HepG2 (cell line): Measurements from ENCODE around the gene RPS6KC1. TPM values are rescaled to one million over a fixed set of nuclear protein-coding genes. Genes with fewer than 3 reads are reported as not detected.

Experiments
- ATAC-seq: fragments of 200-7000 bp; cut with Tn5 transposase; 3 replicates; pipeline ENCODE4 v1.9.1; 2020; ENCODE audit warnings: mild to moderate bottlenecking, moderate library complexity
- BruUV-seq: library from RNA; stranded (reverse); fragments of 400-500 nt; replicated peaks from 2 replicates; lab custom pipeline; 2021; lab: Mats Ljungman, UMichigan
- CTCF ChIA-PET: fragments of 300-600 bp; formaldehyde crosslinking; extraction: SDS; loops from one replicate; lab custom pipeline; 2021; ENCODE audit warnings: low total read pairs, inconsistent platforms, low intra/inter-chr PET ratio; lab: Yijun Ruan, JAX
- POLR2A ChIA-PET: fragments of 350-600 bp; sonication (Branson Sonifier 250); formaldehyde crosslinking; loops from one replicate; lab custom pipeline; 2020; ENCODE audit warnings: antibody characterized with exemption, inconsistent platforms; lab: Yijun Ruan, JAX
- DNase-seq: peaks from one replicate; pipeline ENCODE4 v3.0.0-alpha.2; 2015; ENCODE audit warnings: low spot score
- FAIRE-seq: peaks from 3 replicates; lab custom pipeline; 2011; peaks lifted over from hg19 to GRCh38; lab: Jason Lieb, UNC
- H2AFZ ChIP-seq: one replicate; pipeline ENCODE4 v1.6.1; 2011; ENCODE audit warnings: low read length, inconsistent platforms
- H3K27ac ChIP-seq: fragments of 300-600 bp; 3 replicates; pipeline ENCODE4 v1.8.0; 2011; ENCODE audit warnings: mixed run types, mild to moderate bottlenecking, mixed read lengths, low read length, inconsistent platforms; ENCODE audit not compliant: insufficient read depth; ENCODE audit errors: extremely low read length
- H3K27me3 ChIP-seq, 2 experiments: fragments of 200-600 bp in 1 of 2; 2 replicates in 1 of 2; 3 replicates in 1 of 2; pipeline versions ENCODE4 v1.6.0 to v1.8.0; 2011; ENCODE audit warnings: low read length in 2 of 2, mild to moderate bottlenecking in 2 of 2, moderate library complexity in 2 of 2, inconsistent platforms in 1 of 2; ENCODE audit not compliant: insufficient read depth in 2 of 2, control insufficient read depth in 1 of 2
- H3K36me3 ChIP-seq, 2 experiments: fragments of 200-600 bp in 1 of 2; replicated peaks in 1 of 2; 2 replicates in 1 of 2; 3 replicates in 1 of 2; pipeline versions ENCODE4 v1.5.1 to v1.8.0; 2011; ENCODE audit warnings: low read length in 2 of 2, inconsistent platforms in 1 of 2; ENCODE audit not compliant: insufficient read depth in 2 of 2, control insufficient read depth in 1 of 2
- H3K4me1 ChIP-seq: 2 replicates; pipeline ENCODE4 v1.5.1; 2012; ENCODE audit warnings: low read length, inconsistent platforms; ENCODE audit not compliant: insufficient read depth
- H3K4me2 ChIP-seq: 2 replicates; pipeline ENCODE4 v1.6.0; 2011; ENCODE audit warnings: low read depth, low read length, inconsistent platforms
- H3K4me3 ChIP-seq, 3 experiments: fragments of 200-600 bp in 1 of 3; sonication (generic), shearing (Covaris generic) in 1 of 3; replicated peaks in 1 of 3; 2 replicates each; pipeline ENCODE4 v1.5.1; 2011 to 2016; ENCODE audit warnings: low read length in 3 of 3, inconsistent platforms in 2 of 3, low read depth in 2 of 3, mild to moderate bottlenecking in 2 of 3, control low read depth in 1 of 3, mixed read lengths in 1 of 3; ENCODE audit not compliant: insufficient read depth in 1 of 3
- H3K79me2 ChIP-seq: one replicate; pipeline ENCODE4 v1.6.1; 2011; ENCODE audit warnings: low read length, inconsistent platforms; ENCODE audit not compliant: insufficient read depth
- H3K9ac ChIP-seq: 2 replicates; pipeline ENCODE4 v1.6.0; 2011; ENCODE audit warnings: mild to moderate bottlenecking, low read depth, low read length, inconsistent platforms; ENCODE audit not compliant: insufficient read depth
- H3K9me3 ChIP-seq: 2 replicates; pipeline ENCODE4 v1.5.1; 2012; ENCODE audit warnings: mild to moderate bottlenecking, low read length
- H4K20me1 ChIP-seq: 2 replicates; pipeline ENCODE4 v1.6.0; 2011; ENCODE audit warnings: inconsistent platforms, mild to moderate bottlenecking, low read length, moderate library complexity; ENCODE audit not compliant: insufficient read depth
- ATF7 ChIP-seq, 2 experiments: fragments of 450-650 bp in 1 of 2; sonication (generic) in 1 of 2; formaldehyde crosslinking in 1 of 2; IDR thresholded peaks; 2 replicates each; pipeline versions ENCODE4 v1.4.0 to v1.6.1; 2016 to 2020; ENCODE audit warnings: antibody characterized with exemption in 1 of 2, mild to moderate bottlenecking in 1 of 2, missing genetic modification reagents in 1 of 2
- CREB1 ChIP-seq, 2 experiments: fragments of 450-650 bp in 1 of 2; IDR thresholded peaks; 2 replicates each; pipeline ENCODE4 v1.6.1; 2016 to 2017; ENCODE audit warnings: control low read depth in 1 of 2, mild to moderate bottlenecking in 1 of 2, missing compliant biosample characterization in 1 of 2, missing genetic modification characterization in 1 of 2
- FOXP1 ChIP-seq, 2 experiments: fragments of 450-650 bp in 1 of 2; IDR thresholded peaks; 2 replicates each; pipeline ENCODE4 v1.6.1; 2017 to 2018; ENCODE audit warnings: antibody characterized with exemption in 1 of 2
- MXD3 ChIP-seq: IDR thresholded peaks from 2 replicates; pipeline ENCODE4 v1.6.1; 2016; ENCODE audit warnings: mild to moderate bottlenecking, missing biosample characterization, missing genetic modification reagents
- SOX5 ChIP-seq: IDR thresholded peaks from 2 replicates; pipeline ENCODE4 v1.6.1; 2016; ENCODE audit warnings: borderline replicate concordance
- SP1 ChIP-seq, 2 experiments: fragments of 450-650 bp in 1 of 2; sonication (generic) in 1 of 2; formaldehyde crosslinking in 1 of 2; IDR thresholded peaks; 2 replicates each; pipeline versions ENCODE4 v1.4.0 to v1.6.1; 2016 to 2020; ENCODE audit warnings: missing genetic modification reagents in 1 of 2
- TEAD3 ChIP-seq: optimal IDR thresholded peaks from 2 replicates; pipeline ENCODE3; 2016; ENCODE audit warnings: borderline replicate concordance
- ZNF136 ChIP-seq: sonication (generic); formaldehyde crosslinking; IDR thresholded peaks from 2 replicates; pipeline ENCODE4 v1.8.1; 2022; ENCODE audit warnings: low read depth, mild to moderate bottlenecking, moderate library complexity, missing genetic modification reagents
- ZNF569 ChIP-seq: sonication (generic); formaldehyde crosslinking; IDR thresholded peaks from 2 replicates; pipeline ENCODE4 v1.5.0; 2020; ENCODE audit warnings: mild to moderate bottlenecking, missing genetic modification reagents, moderate library complexity, borderline replicate concordance
- ZNF772 ChIP-seq: sonication (generic); formaldehyde crosslinking; IDR thresholded peaks from 2 replicates; pipeline ENCODE4 v1.5.0; 2020; ENCODE audit warnings: mild to moderate bottlenecking, missing genetic modification reagents
- WGBS: methylation state at CpG from one replicate; pipeline ENCODE4 v1.1.6; 2017; ENCODE audit warnings: low lambda C conversion rate; 5-methylcytosine and 5-hydroxymethylcytosine counted together
- in situ Hi-C: cut with HindIII; loops from 2 replicates; pipeline ENCODE4 v1.10.0; 2017; ENCODE audit warnings: low pct_unique_long_range_greater_than_20kb; ENCODE audit not compliant: extremely low pct_ligation_motif_present
- intact Hi-C: fragments of 100-400 bp; cut with micrococcal nuclease; formaldehyde crosslinking; loops from one replicate; pipeline ENCODE4 v1.10.0; 2022; ENCODE audit not compliant: unreplicated experiment
- polyA plus RNA-seq, 8 experiments: library from polyadenylated mRNA; depleted of rRNA in 3 of 8; stranded (reverse) in 7 of 8; unstranded in 1 of 8; fragments of >200 nt; fragmentation: Illumina TruSeq in 4 of 8; extraction: Trizol in 4 of 8; gene quantifications; 2 replicates each; pipeline versions ENCODE4 v1.2.1 to v1.2.3, GENCODE V29; 2011 to 2016; ENCODE audit warnings: low read depth in 4 of 8, missing spikeins in 1 of 8, mixed read lengths in 1 of 8; ENCODE audit not compliant: insufficient read depth in 1 of 8
- total RNA-seq, 5 experiments: library from RNA; depleted of rRNA; stranded (reverse); fragments of >200 nt; fragmentation: Illumina TruSeq; extraction: Trizol; gene quantifications; 2 replicates each; pipeline ENCODE4 v1.2.3, GENCODE V29; 2016; ENCODE audit warnings: low read depth in 1 of 5

RPS6KC1 gene
- total and polyA plus RNA-seq, 2 of the 13 experiments (the other 11 are each of a cell fraction or from before 2014, with no cell fraction given), result 11.0 to 25.2 TPM

- ATAC-seq (no peak), FAIRE-seq (no peak), DNase-seq (no peak)
- H3K79me2 ChIP-seq, result no peaks in the 10 kb centered on the region
- intact Hi-C loops (no loop called here), in situ Hi-C loops (no loop called here)
- TF ChIP-seq CREB1 (IDR thresholded peaks at IDR 0.05) (peak; percentile 68), CREB1 (CRISPR knock-in tag; IDR thresholded peaks at IDR 0.05) (no peak), SP1 (IDR thresholded peaks at IDR 0.05) (no peak), SP1 (CRISPR knock-in tag; IDR thresholded peaks at IDR 0.05) (no peak), ATF7 (IDR thresholded peaks at IDR 0.05) (peak; percentile 97), ATF7 (CRISPR knock-in tag; IDR thresholded peaks at IDR 0.05) (no peak)
- H3K9me3 ChIP-seq, result no peaks in the 10 kb centered on the region
- H3K4me3 ChIP-seq, result no peak overlapping the region
- no peaks in the 10 kb centered on the region for H4K20me1 ChIP-seq
- H3K36me3 ChIP-seq, result peaks cover 5 to 24% of the 10 kb centered on the region in 2 experiments
- no peak overlapping the region for H3K27ac ChIP-seq
- no peaks in the 10 kb centered on the region for H3K27me3 ChIP-seq
- BruUV-seq, result no TSS peak
- H3K4me1 ChIP-seq, result peaks cover 11% of the 10 kb centered on the region
- POLR2A ChIA-PET, result no interaction called here
- CTCF ChIA-PET, result no interaction called here
- no peak overlapping the region for H2AFZ ChIP-seq
- H3K4me2 ChIP-seq, result no peak overlapping the region
- no peak overlapping the region for H3K9ac ChIP-seq
Measured at GRCh38 chr1:213089924-213090677, 39.1 kb downstream of the RPS6KC1 start.

GRCh38 chr1:213094446-213094845 lies 43.4 kb downstream of the RPS6KC1 start:
- BruUV-seq, result no TSS peak
- POLR2A ChIA-PET, result no interaction called here
- WGBS, result 90% methylated on average over 3 of the region's 3 CpGs

More at GRCh38 chr1:213094446-213094845, 43.4 kb downstream of the RPS6KC1 start:
- intact Hi-C loops, result no loop called here
- no peak overlapping the region for H3K9ac ChIP-seq
- H4K20me1 ChIP-seq, result no peaks in the 10 kb centered on the region
- no peaks in the 10 kb centered on the region for H3K79me2 ChIP-seq
- H3K4me3 ChIP-seq, result no peak overlapping the region
- no peak overlapping the region for H3K4me2 ChIP-seq
- CTCF ChIA-PET, result no interaction called here
- peaks cover 11% of the 10 kb centered on the region for H3K4me1 ChIP-seq
- no peak overlapping the region for H2AFZ ChIP-seq
- H3K9me3 ChIP-seq, result no peaks in the 10 kb centered on the region
- FAIRE-seq (no peak), ATAC-seq (no peak), DNase-seq (peak; percentile 6)
- H3K27ac ChIP-seq, result no peak overlapping the region
- no peaks in the 10 kb centered on the region for H3K27me3 ChIP-seq
- in situ Hi-C loops, result no loop called here
- no peaks in the 10 kb centered on the region; a peak in 3 of 5 replicates for H3K36me3 ChIP-seq
- TF ChIP-seq TEAD3 (CRISPR knock-in tag), result peak; percentile 8
- TF ChIP-seq MXD3 (CRISPR knock-in tag), result no peak
- TF ChIP-seq ZNF569 (CRISPR knock-in tag), result no peak
- no peak for TF ChIP-seq ZNF136 (CRISPR knock-in tag)
- 0 out of 2 replicates have a peak, but pooled peaks have one; percentile 13 for TF ChIP-seq SOX5 (CRISPR knock-in tag)
- no peak for TF ChIP-seq ZNF772 (CRISPR knock-in tag)
- TF ChIP-seq FOXP1 (IDR thresholded peaks at IDR 0.05), result no peak
- 0 out of 2 replicates have a peak, but pooled peaks have one; percentile 8 for TF ChIP-seq FOXP1 (CRISPR knock-in tag; IDR thresholded peaks at IDR 0.05)
- TF ChIP-seq, all 625 proteins: peak for 3
